Fibroblast of pulmonary artery (primary cell): Measurements from ENCODE around the gene LONRF3.

ENCODE experiments used
- DNase-seq: peaks from one replicate; pipeline ENCODE4 v3.0.0-alpha.2; 2010; ENCODE audit warnings: low read depth
- H3K4me3 ChIP-seq: replicated peaks from 2 replicates; pipeline ENCODE4 v1.5.1; 2011; ENCODE audit warnings: low read depth, mild to moderate bottlenecking, control low read depth, low read length, moderate library complexity
- TF ChIP-seq, protein P1 (sequence below): IDR thresholded peaks from 2 replicates; pipeline ENCODE4 v1.5.1; 2011; ENCODE audit warnings: mild to moderate bottlenecking, control low read depth, low read length, inconsistent platforms; ENCODE audit errors: missing control alignments

The LONRF3 gene

GRCh38 chrX:118974088-118974907 lies at the start of gene LONRF3:
Gene LONRF3, plus strand, starts transcription at chrX:118974618. Its CDS starts 163 bp downstream, at chrX:118974781.
- peak; percentile 53 for DNase-seq
- TF ChIP-seq, protein P1, sequence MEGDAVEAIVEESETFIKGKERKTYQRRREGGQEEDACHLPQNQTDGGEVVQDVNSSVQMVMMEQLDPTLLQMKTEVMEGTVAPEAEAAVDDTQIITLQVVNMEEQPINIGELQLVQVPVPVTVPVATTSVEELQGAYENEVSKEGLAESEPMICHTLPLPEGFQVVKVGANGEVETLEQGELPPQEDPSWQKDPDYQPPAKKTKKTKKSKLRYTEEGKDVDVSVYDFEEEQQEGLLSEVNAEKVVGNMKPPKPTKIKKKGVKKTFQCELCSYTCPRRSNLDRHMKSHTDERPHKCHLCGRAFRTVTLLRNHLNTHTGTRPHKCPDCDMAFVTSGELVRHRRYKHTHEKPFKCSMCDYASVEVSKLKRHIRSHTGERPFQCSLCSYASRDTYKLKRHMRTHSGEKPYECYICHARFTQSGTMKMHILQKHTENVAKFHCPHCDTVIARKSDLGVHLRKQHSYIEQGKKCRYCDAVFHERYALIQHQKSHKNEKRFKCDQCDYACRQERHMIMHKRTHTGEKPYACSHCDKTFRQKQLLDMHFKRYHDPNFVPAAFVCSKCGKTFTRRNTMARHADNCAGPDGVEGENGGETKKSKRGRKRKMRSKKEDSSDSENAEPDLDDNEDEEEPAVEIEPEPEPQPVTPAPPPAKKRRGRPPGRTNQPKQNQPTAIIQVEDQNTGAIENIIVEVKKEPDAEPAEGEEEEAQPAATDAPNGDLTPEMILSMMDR = no peak
- H3K4me3 ChIP-seq = peak within 1 kb of the TSS; percentile 40

DNA sequence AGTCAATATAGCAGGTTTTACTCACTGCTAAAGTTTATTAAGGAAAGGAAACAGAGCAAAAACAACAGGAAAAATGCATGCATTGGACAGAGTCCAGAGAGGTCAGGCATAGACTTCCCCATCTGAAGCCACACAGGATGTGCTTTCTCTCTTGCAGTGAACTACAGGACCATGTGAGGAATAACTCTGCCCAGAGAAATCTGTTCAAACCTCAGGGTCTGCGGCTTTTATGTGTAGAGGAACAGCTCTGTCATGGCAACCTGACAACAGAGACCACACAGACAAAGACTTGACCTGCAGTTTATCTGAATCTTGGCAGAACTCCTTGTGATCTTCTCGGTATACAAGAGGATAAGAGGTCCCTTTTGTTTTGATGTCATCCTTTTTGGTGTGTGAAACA lies 46.3 kb upstream of the LONRF3 start:
- TF ChIP-seq, protein P1 = no peak
- H3K4me3 ChIP-seq = no peak overlapping the region
- DNase-seq = peak; percentile 21

DNA sequence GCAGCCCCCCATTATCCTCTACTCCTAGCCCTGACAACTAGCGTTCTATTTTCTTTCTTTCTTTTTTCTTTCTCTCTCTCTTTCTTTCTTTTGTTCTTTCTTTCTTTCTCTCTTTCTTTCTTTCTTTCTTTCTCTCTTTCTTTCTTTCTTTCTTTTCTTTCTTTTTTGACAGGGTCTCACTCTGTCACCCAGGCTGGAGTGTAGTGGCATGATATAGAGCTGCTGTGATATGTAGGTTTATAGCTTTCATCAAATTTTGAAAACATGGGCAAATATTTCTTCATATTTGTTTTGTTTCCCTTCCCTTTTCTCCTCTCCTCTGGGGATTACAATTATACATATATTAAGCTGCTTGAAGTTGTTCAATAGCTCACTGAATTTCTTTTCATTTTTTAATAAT lies 39.1 kb upstream of the LONRF3 start:
- DNase-seq = no peak
- TF ChIP-seq, protein P1 = no peak
- H3K4me3 ChIP-seq = no peak overlapping the region

DNA sequence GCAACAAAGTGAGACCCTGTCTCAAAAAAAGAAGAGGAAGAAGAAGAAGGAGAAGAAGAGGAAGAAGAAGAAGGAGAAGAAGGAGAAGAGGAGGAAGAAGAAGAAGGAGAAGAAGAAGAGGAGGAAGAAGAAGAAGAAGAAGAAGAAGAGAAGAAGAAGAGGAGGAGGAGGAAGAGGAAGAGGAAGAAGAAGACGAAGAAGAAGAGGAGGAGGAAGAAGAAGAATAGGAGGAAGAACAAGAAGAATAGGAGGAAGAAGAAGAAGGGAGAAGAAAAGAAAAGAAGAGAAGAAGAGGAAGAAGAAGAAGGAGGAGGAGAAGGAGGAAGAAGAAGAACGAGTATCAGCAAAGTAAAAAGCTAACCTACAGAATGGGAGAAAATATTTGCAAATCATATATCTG lies 33.3 kb upstream of the LONRF3 start:
- no peak overlapping the region for H3K4me3 ChIP-seq
- no peak for DNase-seq
- TF ChIP-seq, protein P1 = no peak

DNA sequence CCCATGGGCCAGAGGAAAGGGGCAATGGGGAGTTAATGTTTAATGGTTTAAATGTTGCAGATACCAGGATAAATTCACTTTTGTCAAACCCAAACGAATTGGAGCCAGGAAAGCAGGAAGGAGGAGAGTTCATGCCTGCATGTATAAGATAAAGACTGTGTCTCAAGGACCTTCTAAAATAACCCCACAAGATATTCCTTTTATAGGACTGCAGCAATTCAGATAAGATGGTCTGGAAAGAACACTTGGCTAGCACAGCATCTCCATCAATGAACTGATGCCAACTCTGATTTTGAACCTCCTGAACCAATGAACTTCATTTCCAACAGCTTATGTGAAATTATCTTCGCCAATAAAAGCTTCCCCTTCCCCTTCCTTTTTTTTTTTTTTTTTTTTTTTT lies 31.3 kb upstream of the LONRF3 start:
- DNase-seq = no peak
- no peak overlapping the region for H3K4me3 ChIP-seq
- TF ChIP-seq, protein P1 = no peak

DNA sequence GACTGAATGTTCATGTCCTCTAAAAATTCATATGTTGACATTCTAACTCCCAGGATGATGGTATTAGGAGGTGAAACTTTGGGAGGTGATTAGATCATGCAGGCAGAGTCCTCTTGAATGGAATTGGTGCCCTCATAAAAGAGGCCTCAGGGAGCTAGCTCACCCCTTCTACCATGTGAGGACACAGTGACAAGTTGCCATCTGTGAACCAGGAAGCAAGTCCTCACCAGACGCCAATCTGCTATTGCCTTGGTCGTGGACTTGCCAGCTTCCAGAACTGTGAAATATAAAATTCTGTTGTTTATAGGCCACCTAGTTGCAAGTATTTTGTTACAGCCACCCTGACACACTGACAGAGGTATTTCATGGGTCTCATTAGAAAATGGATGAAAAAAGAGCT lies 28.5 kb upstream of the LONRF3 start:
- TF ChIP-seq, protein P1 = no peak
- H3K4me3 ChIP-seq = no peak overlapping the region
- no peak for DNase-seq

DNA sequence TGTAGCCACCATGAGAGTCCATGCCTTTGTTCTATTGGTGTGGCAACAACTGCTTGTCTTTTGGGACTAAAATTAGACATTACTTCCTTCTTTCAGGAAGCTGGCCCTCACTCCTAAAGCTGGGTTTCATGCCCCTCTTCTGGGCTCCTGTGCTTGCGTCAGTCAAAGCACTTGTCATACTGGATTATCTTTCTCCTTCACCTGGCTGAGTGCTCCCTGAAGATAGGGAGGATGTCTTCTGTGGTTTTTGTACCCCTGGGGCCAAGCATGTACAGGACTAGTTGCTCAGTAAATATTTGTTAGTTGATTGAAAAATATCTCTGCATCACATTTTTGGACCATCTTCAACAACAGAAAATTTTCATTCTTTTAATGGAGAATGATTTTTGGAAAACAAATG lies 26.1 kb upstream of the LONRF3 start:
- no peak overlapping the region for H3K4me3 ChIP-seq
- TF ChIP-seq, protein P1 = no peak
- no peak for DNase-seq
